NCI-H748 (cell line): ENCODE results near the gene SFXN4.
"Not testable (repeated sequence)": the region's sequence is repeated elsewhere in the genome, so short reads cannot be mapped to it uniquely, and the experiment has no call there.

ENCODE experiments used
- DNase-seq: peaks from one replicate; lab custom pipeline; 2025; ENCODE audit not compliant: unreplicated experiment; lab: John Stamatoyannopoulos, UW

The SFXN4 gene

DNA sequence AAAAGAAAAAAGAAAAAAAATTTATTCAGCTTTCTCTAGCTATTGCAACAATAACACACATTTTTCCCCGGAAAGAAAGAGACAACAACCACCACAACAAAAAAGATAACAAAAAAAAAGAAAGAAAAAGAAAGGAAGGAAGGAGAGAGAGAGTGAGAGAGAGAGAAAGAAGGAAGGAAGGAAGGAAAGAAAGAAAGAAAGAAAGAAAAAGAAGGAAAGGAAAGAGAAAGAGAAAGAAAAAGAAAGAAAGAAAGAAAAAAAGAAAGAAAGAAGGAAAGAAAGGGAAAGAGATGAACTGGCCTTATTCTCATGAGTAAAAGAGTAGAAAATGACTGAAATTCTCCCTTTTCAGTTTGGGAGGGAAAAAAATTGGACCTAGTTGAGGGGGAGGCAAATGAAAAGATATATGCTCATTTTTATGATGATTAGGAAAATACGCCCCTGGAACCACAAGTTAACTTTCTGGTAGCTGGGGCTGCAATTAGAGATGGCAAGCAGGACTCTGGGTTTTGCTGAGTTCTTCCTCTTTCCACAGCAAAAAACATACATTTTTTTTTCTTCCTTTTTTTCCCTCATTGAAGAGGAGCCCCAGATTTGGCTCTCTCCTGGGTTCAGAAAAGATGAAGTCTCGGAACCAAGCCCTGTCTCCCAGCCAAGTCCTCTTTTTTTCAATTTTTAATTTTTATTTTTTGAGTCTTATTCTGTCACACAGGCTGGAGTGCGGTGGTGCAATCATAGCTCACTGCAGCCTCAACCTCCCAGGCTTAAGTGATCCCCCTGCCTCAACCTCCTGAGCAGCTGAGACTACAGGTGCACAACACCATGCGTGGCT, 25.7 kb upstream of the SFXN4 start:
- DNase-seq, result no peak

DNA sequence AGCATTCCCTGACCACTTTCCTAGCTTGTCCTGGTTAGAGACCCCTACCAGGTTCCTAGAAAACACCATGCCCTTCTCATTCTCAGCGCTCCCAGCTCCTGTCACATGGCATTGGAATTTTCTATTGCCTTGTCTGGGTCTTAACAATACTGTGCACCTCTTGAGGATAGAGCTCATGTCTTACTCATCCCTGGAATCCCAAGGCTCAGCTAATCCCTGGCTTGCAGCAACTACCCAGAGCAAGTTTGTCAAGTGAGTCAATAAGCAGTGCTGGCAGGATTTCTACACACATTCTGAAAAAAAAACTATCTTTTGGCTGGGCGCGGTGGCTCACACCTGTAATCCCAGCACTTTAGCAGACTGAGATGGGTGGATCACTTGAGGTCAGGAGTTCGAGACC, 24.8 kb upstream of the SFXN4 start:
- DNase-seq, result no peak

DNA sequence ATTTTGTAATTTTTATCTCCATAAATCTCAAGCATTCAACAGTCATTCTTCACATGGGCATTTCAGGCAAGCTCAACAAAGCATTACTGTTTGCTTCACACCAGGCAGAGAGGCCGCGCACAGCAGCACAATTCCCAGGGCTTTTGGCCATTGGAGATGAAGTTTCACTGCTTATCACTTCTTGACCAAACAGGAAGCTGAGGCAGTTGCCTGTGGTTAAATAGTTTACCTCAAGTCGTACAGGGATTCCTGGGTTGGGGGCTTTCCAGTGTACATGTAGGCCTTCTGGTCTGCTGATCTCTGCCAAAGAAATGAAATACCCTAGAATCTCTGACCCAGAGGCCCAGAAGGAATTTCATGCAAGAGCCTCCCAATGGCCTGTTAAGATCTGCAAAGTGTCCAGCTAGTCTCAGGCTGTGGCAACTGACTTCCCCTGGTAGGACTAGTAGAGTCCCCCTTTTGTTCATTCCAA, 24.3 kb upstream of the SFXN4 start:
- no peak for DNase-seq

DNA sequence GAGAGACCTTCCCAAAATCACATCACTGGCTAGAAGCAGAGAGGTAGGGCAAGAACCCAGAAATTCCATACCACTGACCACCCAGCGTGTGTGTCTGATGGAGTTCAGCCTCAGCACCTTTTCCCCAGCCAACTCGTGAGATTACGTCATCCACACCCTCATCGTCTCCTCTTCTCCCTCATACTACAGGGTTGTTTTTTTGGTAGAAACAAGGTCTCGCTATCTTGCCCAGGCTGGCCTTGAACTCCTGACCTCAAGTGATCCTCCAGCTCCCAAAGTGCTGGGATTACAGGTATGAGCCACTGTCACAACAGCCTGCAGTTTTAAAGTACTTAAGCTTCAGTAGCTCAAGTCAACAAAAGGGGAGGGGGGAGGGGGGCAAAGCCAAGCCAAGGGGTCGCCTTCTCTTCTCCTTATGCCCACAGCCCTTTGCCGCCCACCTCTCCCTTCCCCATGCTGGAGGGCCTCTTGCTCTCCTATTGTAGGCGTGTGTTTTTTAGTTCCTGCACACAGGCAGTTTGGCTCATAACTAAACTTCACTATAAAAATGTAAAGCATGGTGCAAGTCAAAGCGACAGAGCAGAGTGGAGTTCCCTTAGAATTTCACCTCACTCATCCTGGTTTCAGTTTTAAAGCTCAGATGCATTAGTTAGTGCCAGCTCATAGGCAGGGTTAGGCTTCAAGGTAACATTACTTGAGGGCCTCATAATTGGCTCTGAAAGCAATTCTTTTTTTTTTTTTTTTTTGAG, 18.3 kb upstream of the SFXN4 start:
- no peak for DNase-seq

DNA sequence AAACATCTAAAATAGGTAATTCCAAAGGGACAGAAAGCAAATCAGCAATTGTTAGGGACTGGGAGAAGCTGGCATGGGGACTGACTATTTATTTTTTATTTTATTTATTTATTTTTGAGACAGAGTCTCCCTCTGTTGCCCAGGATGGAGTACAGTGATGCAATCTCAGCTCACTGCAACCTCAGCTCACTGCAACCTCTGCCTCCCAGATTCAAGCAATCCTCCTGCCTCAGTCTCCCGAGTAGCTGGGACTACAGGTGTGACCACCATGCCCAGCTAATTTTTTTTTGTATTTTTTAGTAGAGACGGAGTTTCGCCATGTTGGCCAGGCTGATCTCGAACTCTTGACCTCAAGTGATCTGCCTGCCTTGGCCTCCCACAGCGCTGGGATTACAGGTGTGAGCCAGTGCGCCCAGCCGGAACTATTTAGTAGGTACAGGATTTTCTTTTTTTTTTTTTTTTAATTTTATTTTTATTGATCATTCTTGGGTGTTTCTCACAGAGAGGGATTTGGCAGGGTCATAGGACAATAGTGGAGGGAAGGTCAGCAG, 15.4 kb upstream of the SFXN4 start:
- not testable (repeated sequence) for DNase-seq

DNA sequence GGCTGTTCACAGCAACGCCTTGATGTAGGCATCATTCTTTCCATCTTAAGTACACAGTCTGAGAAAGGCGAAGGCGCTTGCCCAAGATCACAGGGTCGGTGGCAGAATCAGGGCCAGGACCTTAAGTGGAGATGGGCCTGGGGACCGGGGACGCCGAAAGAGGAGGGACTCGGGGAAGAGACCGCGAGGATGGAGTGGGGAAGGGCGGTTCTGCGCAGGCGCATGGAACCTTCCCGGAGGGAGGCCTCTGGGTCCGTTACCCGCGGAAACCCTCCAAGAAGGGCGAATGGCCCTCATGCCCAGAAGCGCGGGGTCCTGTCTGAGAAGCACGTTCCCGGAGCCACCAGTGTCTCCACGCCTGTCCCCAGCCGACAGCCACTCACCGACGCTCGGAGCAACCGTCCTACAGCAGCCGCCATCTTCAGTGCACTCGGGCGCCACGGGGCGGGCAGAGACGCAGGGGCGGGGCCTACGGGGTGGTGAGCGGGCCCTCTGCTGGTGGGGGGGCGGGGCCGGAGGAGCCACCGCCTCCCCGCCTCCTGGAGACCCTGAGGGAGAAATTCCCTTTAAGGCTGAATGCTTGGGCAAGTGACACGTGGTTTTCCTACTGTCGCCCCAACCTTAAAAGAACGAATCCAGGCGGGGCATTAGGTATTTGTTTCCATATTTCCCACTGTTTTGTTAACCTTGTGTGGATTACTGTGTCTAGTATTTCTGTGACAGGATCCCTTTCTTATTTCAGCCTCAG, 13.0 kb upstream of the SFXN4 start, which contains the start of gene PRDX3:
Gene PRDX3, minus strand, starts transcription at position 441 of the 748 bp plus-strand sequence. Its CDS starts 22 bp downstream, at position 419.
- DNase-seq, result peak; percentile 89

DNA sequence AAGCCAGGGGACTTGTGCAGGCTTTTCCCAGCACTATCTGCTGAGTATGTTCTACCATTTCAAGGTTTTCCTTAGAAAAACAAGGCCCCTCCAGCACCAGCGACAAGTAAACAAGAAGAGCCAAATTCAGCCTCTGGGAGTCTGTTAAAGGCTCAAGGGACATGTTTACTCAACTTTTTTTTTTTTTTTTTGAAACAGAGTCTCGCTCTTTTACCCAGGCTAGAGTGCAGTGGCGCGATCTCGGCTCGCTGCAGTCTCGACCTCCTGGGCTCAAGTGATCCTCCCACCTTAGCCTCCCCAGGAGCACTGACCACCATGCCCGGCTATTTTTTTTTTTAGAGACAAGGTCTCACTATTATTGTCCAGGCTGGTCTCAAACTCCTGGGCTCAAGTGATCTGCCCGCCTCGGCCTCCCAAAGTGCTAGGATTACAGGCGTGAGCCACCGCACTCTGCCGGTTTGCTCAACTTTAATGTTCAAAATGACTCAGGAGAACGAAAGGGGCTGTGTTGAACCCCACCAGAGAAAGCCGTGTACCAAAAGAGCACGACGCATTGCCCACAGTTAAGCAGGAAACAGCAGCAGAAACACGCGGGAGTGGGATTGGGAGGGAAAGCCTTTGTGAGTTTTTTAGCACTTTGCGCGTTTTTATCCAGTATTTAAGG, 12.3 kb upstream of the SFXN4 start:
- peak; percentile 32 for DNase-seq

DNA sequence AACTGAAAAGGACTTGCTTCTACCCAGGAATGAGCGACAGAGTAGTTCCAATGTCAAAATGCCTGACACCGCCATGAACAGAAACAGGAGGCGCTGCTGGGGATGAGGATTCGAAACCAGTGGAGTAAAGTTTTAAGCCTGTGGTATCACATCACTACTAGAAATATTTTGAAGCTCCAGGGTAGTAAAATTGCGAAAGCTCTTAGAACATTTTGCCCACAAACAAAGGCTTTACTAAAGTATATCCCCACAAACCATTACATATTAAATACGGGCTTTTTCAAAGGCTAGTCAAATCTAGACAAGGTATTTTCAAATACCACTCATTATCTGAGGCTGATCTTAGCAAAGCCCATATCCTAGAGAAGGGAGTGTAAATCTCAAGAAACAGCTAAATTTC, 10.7 kb upstream of the SFXN4 start:
- DNase-seq, result no peak

DNA sequence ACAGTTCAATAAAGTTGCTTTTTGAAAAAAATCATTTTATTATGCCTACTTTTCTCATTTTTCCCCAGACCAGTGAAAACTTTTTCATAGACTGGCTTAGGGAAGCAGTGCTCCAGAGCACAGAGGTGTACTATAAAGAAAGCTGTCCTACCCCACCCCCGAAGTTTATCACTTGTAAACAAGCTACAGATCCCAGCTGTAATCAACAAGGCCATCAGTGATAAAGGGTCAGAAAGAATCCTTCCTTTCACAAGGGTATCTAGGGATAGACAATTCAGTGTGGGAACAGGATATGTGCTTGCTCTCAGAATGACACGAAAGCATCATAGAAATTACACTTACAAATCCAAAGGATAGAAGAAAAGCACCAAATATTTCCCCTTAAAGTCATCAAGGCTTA, 8.6 kb upstream of the SFXN4 start:
- no peak for DNase-seq

DNA sequence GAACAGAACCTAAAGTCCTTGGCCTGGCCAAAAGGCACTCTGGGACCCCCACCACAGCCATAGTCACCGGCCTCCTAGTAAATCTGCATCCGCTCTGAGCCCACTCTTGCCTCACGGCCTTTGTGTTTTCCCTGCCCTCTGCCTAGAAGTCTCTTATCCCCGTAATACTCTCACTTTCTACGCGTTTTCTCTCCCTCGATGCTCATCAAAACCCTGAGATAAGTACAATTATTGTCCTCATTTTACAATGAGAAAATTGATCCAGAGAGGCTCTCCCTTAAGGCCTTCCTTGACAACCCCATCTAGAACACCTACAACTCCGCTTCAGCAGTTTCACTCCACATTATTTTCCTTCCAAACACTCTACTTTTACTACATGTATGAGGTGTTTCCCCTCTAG, 1.5 kb upstream of the SFXN4 start:
- DNase-seq, result no peak

DNA sequence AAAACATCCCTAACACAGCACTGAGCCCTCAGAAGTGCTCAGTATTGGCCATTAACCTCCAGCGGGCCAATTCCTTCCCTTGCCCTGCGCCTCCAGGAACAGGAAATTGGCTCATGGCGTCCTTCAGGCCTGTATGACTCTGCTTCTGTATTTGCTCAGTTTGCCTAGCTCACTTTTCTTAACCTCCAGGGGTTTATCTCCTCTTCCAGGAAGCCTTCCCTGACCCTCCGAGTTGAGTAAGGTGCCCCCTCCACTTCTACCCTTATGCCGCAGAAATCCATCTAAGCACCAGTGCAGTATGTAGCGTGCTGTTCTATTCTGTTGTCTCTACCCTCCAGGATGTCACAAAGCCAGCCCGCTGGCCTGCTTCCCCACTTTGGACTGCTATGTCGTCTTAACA, 1.1 kb upstream of the SFXN4 start:
- no peak for DNase-seq

DNA sequence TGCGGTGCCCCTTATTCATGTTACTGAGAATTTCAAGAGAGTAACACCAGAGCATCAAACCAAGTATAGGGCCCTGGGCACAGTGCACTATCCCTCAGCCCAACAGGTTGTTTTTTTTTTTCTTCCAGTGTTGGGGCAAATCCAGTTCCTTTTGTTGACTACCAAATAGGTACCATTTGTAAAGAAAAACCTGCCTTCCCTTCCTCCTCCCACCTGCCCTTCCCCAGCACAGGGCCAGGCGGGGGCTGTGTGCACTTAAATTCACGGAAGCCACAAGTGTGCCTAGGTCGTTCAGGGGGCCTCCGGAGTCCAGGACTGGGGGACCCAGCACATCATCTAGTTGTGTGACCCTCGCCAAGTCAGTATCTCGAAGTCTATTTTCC, 595 bp upstream of the SFXN4 start:
- DNase-seq, result no peak

DNA sequence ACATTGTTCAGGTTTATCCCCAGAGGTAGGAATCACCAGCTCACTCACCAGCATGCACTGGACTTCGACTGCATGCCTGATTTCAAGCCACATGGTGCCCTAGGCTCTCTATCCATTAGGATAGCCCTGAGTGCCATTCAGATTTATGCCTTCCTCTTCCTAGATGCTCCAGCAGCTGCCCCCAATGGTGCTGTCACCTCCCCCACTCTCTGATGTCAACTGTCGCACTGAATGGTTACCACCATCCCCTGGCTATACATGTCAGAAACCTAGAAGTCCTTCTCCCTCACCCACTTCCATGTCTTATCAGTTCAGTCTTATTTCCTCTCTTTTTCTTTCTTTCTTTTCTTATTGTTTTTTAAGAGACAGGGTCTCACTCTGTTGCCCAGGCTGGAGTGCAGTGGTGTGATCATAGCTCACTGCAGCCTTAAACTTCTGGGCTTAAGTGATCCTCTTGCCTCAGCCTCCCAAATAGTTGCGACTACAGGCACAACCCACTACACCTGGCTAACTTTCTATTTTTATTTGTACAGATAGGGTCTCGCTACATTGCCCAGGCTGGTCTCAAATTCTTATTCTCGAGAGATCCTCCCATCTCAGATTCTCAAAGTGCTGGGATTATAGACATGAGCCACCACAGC, 2.9 kb downstream of the SFXN4 start:
- DNase-seq, result no peak

DNA sequence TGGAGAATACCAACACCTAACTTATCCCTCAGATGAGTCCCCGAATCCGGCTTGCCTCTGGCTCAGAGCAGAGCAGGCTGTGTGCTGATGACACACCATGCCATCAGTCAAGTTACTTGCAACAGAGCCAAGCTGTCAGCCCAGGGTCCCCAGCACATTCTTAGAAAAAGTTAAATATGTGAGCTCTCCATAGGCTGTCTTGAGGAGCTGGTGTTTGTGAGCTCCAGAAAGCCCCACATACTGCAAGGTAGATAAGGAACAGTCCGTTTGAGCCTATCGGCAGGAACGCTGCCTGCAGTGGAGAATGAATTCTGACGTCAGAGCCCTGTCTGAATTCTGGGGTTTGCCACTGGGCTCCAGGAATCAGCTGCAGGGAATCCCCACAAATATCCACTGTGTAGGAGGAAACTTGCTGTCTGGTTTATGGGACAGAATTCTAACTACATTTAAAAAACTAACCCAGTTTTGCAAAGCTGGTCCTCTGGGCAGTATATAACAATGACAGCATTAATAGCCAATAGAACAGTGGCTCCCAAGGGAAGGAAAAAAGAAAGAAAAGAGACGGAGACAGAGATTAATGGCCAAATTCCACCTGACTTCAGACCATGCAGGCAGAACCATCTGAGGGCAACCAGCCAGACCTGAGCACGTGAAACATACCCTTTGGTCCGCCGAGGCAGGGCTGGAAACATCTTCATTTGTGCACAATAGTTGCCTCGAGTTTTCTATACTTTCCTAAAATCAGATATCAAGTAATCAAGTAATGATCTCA, 3.6 kb downstream of the SFXN4 start:
- no peak for DNase-seq

DNA sequence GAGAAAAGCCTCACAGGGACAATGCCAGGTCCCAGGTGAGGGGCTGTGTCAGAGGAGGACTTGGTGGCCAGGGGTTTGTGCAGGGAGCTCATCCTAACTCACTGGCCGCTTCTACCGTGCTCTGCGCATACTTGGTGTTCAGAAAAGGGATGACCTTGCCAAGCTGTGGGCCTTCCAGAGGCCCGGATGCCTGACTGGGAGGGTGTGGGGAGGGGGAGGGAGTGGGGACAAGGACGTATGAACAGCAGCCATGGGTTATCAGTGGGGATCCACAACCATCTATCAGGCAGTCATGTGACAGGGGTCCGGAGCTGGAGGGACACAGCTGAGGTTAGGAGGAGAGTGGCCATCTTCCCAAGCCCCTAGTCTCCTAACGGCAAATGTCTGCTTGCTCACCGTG, 6.2 kb downstream of the SFXN4 start:
- no peak for DNase-seq

DNA sequence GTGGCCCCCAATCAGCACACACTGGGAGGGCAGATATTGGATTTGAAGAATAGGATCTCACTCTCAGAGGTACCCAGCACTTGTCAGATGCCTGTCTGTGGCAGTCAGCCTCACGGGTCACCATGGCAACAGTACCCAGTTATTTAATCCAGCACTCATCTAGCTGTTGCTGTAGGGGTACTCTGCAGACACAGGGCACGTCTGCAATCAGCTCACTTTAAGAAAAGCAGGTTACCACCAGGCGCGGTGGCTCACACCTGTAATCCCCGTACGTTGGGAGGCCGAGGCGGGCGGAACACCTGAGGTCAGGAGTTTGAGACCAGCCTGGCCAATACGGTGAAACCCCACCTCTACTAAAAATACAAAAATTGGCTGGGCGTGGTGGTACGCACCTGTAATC, 11.9 kb downstream of the SFXN4 start:
- DNase-seq, result no peak

DNA sequence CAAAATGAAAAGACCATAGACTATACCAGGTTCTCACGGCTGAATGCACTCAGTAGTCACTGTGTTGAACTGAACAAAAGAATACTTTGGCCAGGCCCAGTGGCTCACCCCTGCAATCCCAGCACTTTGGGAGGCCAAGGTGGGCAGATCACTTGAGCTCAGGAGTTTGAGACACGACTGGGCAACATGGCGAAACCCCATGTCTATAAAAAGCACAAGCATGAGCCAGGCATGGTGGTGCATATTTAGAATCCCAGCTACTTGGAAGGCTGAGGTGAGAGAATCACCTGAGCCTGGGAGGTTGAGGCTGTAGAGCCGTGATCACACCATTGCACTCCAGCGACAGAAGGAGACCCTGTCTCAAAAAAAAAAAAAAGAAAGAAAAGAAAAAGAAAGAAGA, 12.5 kb downstream of the SFXN4 start:
- no peak for DNase-seq

DNA sequence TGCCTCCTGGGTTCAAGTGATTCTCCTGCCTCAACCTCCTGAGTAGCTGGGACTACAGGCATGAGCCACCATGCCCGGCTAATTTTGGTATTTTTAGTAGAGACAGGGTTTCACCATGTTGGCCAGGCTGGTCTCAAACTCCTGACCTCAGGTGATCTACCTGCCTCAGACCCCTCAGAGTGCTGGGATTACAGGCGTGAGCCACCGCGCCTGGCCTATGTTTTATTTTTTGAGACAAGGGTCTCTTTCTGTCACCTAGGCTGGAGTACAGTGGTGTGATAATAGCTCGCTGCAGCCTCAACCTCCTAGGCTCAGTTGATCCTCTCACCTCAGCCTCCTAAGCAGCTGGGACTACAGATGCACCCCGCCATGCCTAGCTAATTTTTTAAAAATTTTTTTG, 13.9 kb downstream of the SFXN4 start:
- not testable (repeated sequence) for DNase-seq

DNA sequence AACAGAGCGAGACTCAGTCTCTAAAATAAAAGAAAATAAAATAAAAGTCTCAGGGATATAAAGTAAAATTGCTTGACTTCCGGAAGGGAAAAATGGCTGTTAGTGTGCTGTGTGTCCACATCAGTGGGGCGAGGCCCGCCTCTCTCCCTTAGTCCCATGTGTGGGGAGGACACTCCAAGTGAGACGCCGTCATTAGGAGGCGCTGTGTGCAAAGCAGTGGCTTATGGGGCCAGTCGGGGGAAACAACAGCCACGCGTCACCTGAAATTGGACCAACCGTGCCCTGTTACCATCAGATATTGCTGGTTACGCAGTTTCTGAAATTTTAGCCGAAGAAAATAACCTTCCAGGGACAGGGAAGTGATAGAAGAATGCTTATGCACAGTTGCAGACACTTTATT, 15.8 kb downstream of the SFXN4 start:
- no peak for DNase-seq

DNA sequence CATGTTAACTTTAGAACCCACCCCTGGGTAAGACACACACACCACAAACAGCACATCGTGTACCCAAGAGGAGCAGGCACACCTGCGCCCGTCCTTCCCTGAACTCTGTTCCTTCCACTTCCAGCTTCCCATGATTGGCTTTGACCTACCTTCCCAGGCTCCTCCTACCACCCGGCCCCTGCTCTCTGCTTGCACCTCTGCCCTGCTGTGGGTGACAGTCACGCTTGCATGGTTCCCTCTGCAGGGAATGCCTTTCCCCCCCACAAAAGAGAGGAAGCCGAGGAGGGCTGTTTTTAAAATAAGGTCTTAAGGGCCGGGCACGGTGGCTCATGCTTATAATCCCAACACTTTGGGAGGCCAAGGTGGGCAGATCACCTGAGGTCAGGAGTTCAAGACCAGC, 16.4 kb downstream of the SFXN4 start:
- DNase-seq, result no peak
